Activated B cell treated with CpG ODN at 0.5 μM for 24 hours (primary cell): ENCODE results near the gene CHIC2. TPM values are rescaled to one million over a fixed set of nuclear protein-coding genes. Genes with fewer than 3 reads are reported as not detected.
"Not testable (repeated sequence)": the region's sequence is repeated elsewhere in the genome, so short reads cannot be mapped to it uniquely, and the experiment has no call there.

Experiments
- ATAC-seq: fragments of 200-7000 bp; cut with Tn5 transposase; one replicate; pipeline ENCODE4 v1.10.0; 2021; ENCODE audit warnings: low read depth, mild to moderate bottlenecking, moderate library complexity
- CTCF ChIA-PET: fragments of 350-600 bp; sonication (Branson Sonifier 250); formaldehyde crosslinking; loops from one replicate; lab custom pipeline; 2021; ENCODE audit warnings: antibody characterized with exemption; lab: Charles Lee
- POLR2A ChIA-PET: fragments of 350-600 bp; sonication (Branson Sonifier 250); formaldehyde crosslinking; loops from one replicate; lab custom pipeline; 2021; ENCODE audit warnings: antibody characterized with exemption; lab: Charles Lee
- DNase-seq: peaks from one replicate; pipeline ENCODE4 v3.0.0; 2022
- H3K27ac Mint-ChIP-seq: one replicate; pipeline ENCODE4 v1.8.0; 2020; ENCODE audit warnings: mixed read lengths
- H3K27me3 Mint-ChIP-seq: one replicate; pipeline ENCODE4 v1.8.0; 2021; ENCODE audit warnings: mixed read lengths
- H3K36me3 Mint-ChIP-seq: one replicate; pipeline ENCODE4 v1.8.0; 2021; ENCODE audit warnings: low read depth, mixed read lengths
- H3K4me1 Mint-ChIP-seq: one replicate; pipeline ENCODE4 v1.8.0; 2021; ENCODE audit warnings: mixed read lengths
- H3K4me3 Mint-ChIP-seq: one replicate; pipeline ENCODE4 v1.8.0; 2020; ENCODE audit warnings: mild to moderate bottlenecking, mixed read lengths
- H3K9me3 Mint-ChIP-seq: one replicate; pipeline ENCODE4 v1.8.0; 2020; ENCODE audit warnings: mixed read lengths
- intact Hi-C: fragments of 100-400 bp; cut with micrococcal nuclease; formaldehyde crosslinking; loops from one replicate; pipeline ENCODE4 v1.15.1; 2024
- total RNA-seq: library from RNA; stranded (reverse); gene quantifications from 2 replicates; pipeline ENCODE4 v1.2.3, GENCODE V29; 2022
- TF ChIP-seq, protein P1 (sequence below): fragments of 200-600 bp; IDR thresholded peaks from one replicate; pipeline ENCODE4 v1.8.0; 2022; ENCODE audit warnings: antibody characterized with exemption, mild to moderate bottlenecking

The CHIC2 gene
- total RNA-seq, 1 donor from 2014 or later = 21.6 TPM

DNA sequence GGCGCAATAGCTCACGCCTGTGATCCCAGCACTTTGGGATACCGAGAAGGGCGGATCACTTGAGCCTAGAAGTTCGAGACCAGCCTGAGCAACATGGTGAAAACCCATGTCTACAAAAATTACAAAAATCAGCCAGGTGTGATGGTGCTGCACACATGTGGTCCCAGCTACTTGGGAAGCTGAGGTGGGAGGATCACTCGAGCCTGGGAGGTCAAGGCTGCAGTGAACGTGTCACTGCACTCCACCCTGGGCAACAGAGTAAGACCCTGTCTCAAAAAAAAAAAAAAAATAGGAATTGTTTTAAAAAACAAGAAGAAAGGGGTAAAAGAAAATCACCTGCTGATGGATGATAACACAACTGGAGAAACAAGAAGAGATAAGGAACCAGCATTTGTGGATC lies 38.8 kb downstream of the CHIC2 start:
- no peak overlapping the region for H3K27ac Mint-ChIP-seq
- POLR2A ChIA-PET = interaction anchor here (0.7 kb wide), 1 partner anchor 30 kb away, joined by 3 read pairs; no protein-coding TSS in a partner anchor
- no peak overlapping the region for H3K4me3 Mint-ChIP-seq
- H3K27me3 Mint-ChIP-seq = no peaks in the 10 kb centered on the region
- no peak for ATAC-seq
- intact Hi-C loops = no loop called here
- H3K4me1 Mint-ChIP-seq = peaks cover 3% of the 10 kb centered on the region
- DNase-seq = no peak
- peaks cover 8% of the 10 kb centered on the region for H3K36me3 Mint-ChIP-seq
- H3K9me3 Mint-ChIP-seq = no peaks in the 10 kb centered on the region
- TF ChIP-seq, protein P1, sequence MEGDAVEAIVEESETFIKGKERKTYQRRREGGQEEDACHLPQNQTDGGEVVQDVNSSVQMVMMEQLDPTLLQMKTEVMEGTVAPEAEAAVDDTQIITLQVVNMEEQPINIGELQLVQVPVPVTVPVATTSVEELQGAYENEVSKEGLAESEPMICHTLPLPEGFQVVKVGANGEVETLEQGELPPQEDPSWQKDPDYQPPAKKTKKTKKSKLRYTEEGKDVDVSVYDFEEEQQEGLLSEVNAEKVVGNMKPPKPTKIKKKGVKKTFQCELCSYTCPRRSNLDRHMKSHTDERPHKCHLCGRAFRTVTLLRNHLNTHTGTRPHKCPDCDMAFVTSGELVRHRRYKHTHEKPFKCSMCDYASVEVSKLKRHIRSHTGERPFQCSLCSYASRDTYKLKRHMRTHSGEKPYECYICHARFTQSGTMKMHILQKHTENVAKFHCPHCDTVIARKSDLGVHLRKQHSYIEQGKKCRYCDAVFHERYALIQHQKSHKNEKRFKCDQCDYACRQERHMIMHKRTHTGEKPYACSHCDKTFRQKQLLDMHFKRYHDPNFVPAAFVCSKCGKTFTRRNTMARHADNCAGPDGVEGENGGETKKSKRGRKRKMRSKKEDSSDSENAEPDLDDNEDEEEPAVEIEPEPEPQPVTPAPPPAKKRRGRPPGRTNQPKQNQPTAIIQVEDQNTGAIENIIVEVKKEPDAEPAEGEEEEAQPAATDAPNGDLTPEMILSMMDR = no peak
- CTCF ChIA-PET = no interaction called here

DNA sequence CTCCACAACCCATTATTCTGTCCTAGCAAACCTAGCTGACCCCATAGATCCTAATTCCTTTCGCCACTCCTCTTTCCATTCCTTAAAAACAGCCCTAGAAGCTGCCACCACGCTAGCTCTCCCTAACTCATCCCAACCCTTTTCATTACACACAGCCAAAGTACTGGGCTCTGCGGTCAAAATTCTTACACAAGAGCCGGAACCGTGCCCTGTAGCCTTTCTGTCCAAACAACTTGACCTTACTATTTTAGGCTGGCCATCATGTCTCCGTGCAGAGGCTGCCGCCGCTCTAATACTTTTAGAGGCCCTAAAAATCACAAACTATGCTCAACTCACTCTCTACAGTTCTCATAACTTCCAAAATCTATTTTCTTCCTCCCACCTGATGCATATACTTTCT lies 41.4 kb downstream of the CHIC2 start:
- ATAC-seq, H3K9me3 Mint-ChIP-seq, H3K4me3 Mint-ChIP-seq, H3K27ac Mint-ChIP-seq, intact Hi-C loops, DNase-seq, H3K4me1 Mint-ChIP-seq, H3K27me3 Mint-ChIP-seq, H3K36me3 Mint-ChIP-seq, POLR2A ChIA-PET: not testable (repeated sequence)
- CTCF ChIA-PET = interaction anchor here (0.5 kb wide), 1 partner anchor 11 kb away, joined by 3 read pairs; no protein-coding TSS in a partner anchor

DNA sequence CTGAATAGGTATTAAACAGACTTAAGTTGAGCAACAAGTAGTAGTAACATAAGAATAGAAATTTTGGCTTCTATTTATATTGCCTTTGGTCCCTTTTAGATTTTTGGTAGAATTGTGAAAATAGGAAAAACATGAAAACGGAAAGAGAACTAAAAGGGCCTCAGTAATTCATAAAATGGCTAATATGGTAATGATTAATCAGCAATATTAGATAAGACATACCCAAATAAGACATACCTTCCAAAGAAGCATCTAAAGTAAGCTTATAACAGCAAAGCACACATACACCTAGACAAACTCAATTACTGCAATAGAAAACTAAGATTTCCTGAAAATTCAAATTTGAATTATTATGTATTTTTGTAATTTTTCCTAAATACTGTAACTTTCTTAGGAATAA lies 46.4 kb downstream of the CHIC2 start:
- ChIA-PET CTCF (interaction anchor here (0.6 kb wide), 1 partner anchor 113 kb away, joined by 3 read pairs; no protein-coding TSS in a partner anchor), POLR2A (no interaction called here)
- H3K9me3 Mint-ChIP-seq = no peaks in the 10 kb centered on the region
- TF ChIP-seq, protein P1 = no peak
- no peak for DNase-seq
- no peak overlapping the region for H3K27ac Mint-ChIP-seq
- intact Hi-C loops = no loop called here
- no peak overlapping the region for H3K4me3 Mint-ChIP-seq
- H3K27me3 Mint-ChIP-seq = no peaks in the 10 kb centered on the region
- H3K36me3 Mint-ChIP-seq = peaks cover 11% of the 10 kb centered on the region
- ATAC-seq = no peak
- no peaks in the 10 kb centered on the region for H3K4me1 Mint-ChIP-seq

DNA sequence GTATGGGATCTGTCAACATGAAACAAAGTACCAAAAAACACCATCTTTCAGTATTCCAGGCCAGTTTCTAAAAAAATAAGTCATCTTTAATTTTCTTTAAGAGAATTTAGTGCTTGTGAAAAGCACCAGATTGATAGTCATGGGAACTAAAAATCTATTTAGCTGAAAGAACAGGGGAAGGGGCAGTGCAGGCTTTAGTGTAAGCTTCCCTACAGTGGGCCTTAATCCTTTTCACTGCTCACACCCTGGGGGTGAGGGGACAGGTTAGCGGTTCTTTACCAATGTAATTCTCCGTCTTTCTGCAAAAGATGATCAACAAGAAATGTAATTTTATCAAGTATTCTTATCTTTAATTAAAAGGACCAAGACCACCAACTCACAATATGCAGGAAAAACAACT lies 47.1 kb downstream of the CHIC2 start:
- Mint-ChIP-seq H3K9me3 (no peaks in the 10 kb centered on the region), H3K4me3 (no peak overlapping the region), H3K4me1 (no peaks in the 10 kb centered on the region), H3K27ac (no peak overlapping the region), H3K27me3 (no peaks in the 10 kb centered on the region), H3K36me3 (peaks cover 17% of the 10 kb centered on the region)
- CTCF ChIA-PET = interaction anchor here (0.6 kb wide), 1 partner anchor 114 kb away, joined by 3 read pairs; no protein-coding TSS in a partner anchor
- ATAC-seq (no peak), DNase-seq (no peak)
- TF ChIP-seq, protein P1 = no peak
- intact Hi-C loops = no loop called here
- POLR2A ChIA-PET = no interaction called here

DNA sequence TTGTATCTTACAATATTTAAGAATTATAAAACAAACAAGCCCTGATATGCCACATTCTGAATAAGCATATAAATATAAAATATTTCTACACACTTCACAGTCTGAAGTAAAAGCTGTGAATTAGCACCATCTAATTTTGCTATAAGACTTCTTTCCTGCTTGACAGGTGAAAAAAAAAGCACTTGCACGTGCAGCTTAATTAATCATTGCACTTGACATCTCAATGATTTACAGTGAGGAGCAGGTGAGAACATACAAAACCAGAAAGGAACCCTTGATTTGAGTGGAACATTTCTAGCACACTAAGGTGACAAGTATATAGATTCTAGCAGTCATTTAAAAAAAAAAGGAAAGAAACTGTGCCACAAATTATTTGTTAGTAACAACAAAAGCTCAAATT lies 47.9 kb downstream of the CHIC2 start:
- Mint-ChIP-seq H3K4me3 (no peak overlapping the region), H3K27me3 (no peaks in the 10 kb centered on the region), H3K4me1 (no peaks in the 10 kb centered on the region), H3K9me3 (no peaks in the 10 kb centered on the region), H3K36me3 (peaks cover 17% of the 10 kb centered on the region), H3K27ac (no peak overlapping the region)
- no peak for DNase-seq
- intact Hi-C loops = no loop called here
- TF ChIP-seq, protein P1 = no peak
- ATAC-seq = no peak
- ChIA-PET POLR2A (no interaction called here), CTCF (no interaction called here)
